HG03571 (cell line): Measurements from ENCODE around the gene PGAM5.
A peak's percentile ranks its signal among the peaks of the same experiment; 100 is the strongest.

Experiments
- ATAC-seq: cut with Tn5 transposase; IDR thresholded peaks from one replicate; pipeline ENCODE4 v1.9.1; 2021; ENCODE audit not compliant: unreplicated experiment

PGAM5 gene

DNA sequence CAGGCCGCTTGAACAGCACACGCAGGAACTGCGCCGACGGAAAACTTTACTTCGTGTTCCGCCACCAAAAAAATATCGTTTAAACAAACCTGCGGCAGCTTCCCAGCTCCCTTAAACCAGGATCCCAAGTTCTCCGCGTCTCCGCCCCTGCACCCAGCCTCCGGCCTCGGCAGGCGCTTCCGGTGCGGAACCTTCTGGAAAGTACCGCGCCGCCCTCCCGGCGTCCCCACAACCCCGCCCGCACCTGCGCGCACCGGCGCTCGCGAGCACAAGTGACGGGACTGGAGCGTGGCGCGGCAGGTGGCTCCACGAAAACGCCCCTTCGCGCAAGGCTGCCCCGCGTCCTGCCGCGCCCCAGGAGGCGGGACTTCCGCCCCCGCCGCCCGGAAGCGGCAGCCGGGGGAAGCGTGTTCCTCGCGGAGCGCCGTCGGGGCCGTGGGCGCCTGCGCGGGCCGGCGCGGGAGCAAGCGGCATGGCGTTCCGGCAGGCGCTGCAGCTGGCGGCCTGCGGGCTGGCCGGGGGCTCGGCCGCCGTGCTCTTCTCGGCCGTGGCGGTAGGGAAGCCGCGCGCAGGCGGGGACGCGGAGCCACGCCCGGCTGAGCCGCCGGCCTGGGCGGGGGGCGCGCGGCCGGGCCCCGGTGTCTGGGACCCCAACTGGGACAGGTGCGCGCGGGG, at the start of gene PGAM5:
PGAM5 (plus strand) TSS at position 438 of the 675 bp plus-strand sequence; CDS start at position 473, 35 bp downstream.
- peak; percentile 90 for ATAC-seq

DNA sequence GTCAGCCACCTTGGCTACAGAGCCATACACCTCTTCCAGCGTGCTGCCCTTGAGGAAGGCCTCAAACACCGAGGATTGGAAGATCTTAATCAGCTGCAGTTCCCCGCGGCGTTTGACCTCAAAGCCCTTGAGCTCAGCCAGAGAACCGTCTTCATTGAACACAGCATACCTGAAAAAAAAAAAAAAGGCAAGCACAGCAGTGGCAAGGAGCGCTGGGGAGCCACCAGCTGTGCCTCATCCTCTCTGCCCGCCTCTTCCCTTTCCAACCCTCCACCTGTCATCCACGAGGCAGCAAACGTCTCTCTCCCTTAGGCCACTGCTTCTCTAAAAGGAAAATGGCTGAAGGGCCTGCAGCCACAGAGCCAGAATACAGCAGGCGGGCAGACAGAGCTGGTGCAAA, 49.6 kb upstream of the PGAM5 start:
- ATAC-seq, result no peak

DNA sequence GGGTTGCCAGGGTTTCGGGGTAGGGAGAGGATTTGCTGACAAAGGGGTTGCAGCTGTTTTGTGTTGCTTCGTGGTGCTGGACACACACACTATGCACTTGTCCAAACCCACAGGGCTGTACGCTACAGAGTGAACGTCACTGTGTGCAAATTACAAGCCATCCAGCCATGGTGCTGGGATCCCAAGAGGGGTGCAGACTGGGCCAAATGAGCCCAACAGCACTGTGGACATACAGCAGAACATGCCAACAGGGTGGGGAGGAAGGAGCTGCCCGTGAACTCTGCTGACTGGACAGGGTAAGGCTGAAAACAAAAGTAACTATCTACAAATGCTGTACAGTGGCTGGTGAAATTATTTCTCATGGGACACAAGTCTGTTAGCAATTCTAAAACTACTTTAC, 48.7 kb upstream of the PGAM5 start:
- no peak for ATAC-seq

DNA sequence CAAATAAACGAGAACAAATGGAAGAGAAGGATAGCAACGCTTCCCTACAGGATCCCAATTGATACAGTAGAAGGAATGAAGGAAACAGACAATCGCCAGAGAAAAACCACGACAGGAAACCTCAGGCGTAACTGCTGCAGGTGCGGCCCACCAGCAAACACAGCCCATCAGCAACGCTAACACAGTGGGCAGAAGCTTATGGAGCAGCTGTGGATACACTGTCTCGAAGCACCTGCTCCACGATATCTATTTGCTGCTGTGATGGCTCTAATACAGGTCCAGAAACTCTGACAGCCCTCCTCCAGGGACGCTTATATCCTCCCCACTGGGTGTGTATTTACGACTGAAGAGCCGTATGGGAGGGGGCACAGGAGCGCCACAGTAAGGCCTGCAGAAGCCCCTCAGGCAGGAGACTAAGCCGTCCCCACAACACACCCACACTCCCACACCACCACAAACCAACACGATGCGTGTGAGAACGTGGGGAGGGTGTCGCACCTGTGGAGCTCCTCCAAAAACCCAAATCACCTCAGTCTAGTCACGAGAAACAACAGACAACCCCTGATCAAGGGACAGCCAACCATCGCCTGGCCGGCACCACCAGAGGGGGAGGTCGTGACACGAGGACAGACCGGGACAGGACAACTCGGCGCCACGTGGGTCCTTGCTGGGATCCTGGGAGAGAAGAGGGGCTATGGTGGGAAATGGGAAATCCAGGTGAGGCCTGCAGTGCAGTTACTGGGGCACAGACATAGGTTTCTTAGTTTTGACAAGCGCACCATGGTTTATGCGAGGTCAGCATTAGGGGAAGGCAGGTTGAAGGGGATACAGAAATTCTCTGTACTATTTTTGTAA, 47.5 kb upstream of the PGAM5 start:
- ATAC-seq, result no peak

DNA sequence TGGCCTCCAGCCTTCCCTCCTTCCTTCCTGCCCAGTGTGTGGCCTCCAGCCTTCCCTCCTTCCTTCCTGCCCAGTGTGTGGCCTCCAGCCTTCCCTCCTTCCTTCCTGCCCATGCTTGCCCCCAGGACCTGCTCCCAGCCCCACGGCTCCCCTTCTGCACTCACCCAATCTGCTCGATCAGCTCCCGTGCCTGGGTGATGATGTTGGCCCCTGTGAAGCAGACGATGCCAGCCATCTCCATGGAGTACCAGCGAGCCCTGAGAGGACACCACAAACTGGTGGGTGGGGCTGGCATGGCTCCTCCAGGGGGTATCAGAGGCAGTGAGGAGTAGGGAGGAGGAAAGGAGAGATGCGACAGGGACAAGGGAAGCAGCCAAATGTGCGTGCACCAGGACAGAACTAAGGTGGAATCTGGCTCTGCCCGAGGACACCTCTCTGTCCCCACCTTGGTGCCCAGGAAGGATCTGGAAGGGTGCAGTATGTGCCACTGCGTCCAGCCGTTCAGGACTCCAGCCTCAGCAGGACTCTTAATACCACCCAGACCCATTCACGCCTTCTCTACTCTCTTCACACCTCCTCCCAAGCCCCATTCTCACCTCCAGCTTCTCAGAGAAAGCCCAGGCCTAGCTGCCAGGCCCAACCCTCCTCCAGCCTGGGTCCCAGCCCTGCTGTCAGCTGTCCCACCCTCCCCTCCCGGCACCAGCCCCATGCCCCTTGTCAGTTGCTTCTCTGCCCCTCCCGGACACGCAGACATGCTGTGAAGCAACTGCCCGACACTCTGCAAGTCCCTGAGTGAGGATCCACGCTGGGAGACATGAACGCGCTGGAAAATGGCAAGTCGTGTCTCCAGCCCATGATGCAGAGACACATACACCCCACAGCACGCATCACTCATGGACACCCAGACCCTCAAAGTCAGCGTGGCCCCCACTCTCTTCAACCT, 46.2 kb upstream of the PGAM5 start:
- ATAC-seq, result no peak

DNA sequence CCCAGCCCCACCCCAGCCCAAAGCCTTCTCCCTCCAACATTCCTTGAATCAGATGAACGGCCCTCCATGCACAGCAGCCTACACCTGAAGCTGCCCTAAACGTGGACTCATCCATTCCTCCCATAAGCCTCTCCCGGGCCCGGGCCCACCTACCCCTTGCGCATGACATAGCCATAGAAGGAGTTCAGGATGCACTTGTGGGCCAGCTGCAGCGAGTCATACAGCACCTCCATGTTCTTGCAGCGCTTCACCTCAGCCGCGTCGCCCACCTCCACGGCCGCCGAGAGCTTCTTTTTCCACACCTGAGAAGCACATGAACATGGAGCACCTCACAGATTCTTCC, 45.5 kb upstream of the PGAM5 start:
- no peak for ATAC-seq

DNA sequence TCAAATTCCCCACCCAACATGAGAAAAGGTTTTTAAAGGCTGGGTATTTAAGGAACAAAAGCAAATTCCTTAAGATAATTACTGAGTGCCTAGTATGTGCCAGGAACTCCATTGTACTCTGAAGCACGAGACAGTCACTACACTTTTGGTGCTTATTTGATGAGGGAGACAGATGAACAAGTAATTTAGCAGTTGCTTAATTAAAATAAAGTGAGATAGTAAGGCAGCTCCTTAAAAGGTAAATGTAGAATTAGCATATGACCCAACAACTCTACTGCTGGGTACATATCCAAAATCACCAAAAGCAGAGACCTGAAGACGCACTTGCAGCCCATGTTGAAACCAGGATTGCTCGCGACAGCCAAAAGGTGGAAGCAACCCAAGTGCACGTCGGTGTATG, 44.8 kb upstream of the PGAM5 start:
- ATAC-seq, result no peak

DNA sequence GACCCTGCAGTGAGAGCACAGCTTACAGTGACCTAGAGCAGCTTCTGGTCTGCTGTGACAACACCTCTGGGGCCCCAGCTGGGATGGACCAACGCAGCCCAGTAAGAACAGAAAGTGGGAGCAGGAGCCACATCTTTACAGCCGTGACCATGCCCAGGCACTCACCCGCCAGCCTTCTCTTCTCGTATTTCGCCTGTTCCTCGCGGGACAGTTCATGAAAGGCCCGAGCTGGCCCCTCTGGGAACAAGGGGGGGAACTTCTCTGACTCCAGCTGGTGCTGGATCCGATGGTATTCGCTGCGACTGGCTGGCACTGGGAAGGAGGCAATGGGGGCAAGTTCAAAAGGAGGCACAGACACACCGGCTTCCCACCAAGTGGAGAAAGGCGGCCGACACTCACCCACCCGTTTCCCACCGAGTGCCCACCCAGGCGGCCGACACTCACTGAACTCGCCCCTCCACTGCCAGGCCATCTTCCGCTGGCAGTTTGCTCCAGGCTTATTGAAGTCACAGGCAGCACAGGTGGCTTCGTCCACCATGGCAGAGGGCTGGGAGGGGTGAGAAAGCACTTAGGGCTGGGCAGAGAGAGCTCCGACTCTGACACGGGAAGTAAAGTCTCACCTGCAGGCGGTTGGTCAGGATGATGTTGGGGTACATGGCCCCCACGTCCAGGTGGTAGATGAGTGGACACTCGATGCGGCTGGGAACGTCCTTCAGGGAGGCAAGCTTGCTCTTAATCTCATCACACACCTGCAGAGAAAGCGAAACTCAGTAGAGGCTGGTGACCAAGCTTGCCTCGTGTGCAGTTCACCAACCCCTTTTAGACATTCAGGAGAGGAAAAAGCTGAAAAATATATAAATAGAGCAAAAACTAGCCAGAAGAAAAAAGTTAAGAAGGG, 42.2 kb upstream of the PGAM5 start:
- ATAC-seq, result no peak

DNA sequence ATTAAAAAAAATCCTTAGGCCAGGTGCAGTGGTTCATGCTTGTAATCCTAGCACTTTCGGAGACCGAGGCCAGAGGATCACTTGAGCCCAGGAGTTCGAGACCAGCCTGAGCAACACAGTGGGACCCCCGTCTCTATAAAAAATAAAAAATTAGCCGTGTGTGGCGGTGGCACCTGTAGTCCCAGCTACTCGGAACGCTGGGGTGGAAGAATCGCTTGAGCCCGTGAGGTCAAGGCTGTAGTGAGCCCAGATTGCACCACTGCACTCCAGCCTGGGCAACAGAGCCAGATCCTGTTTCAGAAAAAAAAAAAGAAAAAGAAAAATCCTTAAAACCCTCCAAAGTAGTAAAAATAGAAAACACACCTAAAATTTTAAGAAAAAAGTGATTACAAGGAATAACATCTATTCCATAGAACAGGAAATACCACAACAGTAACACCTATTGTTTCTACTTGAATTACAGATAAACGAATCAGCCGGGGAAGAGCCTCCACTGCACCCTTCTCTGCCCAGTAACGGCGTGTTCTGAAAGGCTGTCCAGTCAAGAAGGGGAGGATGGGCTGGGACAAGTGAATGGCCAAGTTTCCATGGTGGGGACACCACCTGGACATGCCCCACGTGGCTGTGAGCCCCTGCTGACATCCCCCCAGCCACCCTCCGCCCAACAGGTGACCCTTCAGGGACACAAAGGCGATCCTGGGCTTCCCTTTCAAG, 41.3 kb upstream of the PGAM5 start:
- ATAC-seq, result no peak

DNA sequence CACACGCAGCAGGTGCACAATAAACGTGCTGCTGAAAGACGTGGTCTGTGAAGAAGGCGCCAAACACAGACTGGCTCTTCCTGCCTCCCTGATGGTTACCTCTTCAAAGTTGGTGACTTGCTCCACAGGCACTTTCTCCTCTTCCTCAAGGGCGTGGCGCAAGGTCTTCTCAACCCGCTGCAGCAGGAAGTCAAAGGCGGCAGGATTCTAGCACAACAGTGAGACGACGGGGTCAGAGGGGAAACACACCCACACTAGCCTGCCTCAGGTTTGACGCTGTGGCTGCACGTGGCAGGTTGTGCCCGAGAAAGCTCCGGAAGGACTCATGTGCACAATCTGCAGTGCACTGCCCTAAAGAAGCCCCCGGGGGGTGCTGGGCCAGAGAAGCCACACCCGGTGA, 38.5 kb upstream of the PGAM5 start:
- no peak for ATAC-seq

DNA sequence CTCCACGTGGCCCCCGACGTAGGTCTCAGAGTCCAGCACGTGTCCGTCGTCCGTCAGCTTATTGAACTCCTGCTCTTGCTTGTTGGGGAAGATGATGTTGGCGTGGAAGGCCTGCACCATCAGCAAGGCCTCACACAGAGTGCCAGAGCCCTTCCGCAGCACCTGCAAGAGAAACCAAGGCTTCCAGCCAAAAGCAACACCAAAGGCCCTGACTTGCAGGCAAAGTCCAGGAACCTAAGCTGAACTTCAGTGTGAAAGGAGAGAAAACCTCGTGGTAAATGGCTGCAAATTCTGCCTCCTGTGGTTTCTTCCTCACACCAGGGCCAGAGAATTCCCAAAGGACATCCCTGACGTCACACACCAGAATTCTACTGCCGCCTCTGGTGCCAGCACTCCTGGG, 38.0 kb upstream of the PGAM5 start:
- no peak for ATAC-seq

DNA sequence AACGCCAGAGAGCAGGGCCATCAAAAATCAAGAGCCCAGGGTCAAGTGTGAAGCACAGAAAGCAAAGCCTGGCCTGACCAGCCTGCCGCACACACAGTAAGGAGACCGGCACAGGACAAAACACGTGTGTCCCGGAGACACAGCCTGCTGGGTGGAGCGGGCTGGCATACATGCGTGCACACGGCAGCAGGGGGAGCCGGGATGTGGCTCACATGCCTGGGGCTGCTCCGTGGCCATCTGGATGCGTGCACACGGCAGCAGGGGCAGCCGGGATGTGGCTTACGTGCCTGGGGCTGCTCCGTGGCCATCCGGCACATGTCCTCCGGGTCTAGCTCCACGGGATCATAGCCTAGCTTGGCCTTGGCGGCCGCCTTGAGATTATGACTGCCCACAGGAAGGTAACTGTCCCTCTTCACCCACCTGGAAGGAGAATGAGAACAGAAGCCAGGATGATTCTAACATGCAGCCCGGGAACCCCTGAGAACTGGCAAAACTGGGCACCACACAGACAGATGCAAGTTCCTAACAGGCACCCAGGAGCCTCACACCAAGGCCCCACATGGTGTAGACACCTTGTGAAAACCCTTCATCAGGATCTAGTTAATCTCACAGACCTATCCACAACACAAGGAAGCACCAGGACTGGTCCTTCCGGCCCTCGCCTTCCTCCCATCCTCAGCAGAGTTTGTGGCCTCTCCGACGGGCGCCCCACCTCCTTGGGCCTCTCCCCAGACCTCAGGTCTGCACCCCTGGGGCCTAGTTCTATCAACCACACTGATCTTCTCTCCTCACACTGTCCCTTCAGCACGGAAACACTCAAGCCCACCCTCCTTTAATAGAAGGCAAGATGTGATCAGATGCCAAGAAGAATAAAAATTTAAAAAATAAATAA, 37.1 kb upstream of the PGAM5 start:
- ATAC-seq, result no peak

DNA sequence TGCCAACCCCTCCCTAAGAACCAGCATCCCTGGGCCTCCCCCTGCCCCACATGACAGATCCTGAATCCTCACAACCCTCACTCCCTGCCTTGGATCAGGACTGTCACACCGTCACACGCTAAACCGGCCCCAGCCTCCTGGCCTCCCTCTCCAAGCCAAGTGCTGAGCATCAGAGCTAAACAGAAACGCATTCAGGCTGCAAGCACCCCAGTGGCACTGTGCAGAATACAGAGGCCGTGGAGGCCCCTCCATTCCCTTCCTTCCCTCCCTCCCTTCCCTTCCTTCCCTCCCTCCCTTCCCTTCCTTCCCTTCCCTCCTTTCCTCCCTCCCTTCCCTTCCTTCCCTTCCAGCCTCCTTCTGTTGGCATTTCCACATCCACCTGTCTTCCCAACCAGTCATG, 36.1 kb upstream of the PGAM5 start:
- no peak for ATAC-seq

DNA sequence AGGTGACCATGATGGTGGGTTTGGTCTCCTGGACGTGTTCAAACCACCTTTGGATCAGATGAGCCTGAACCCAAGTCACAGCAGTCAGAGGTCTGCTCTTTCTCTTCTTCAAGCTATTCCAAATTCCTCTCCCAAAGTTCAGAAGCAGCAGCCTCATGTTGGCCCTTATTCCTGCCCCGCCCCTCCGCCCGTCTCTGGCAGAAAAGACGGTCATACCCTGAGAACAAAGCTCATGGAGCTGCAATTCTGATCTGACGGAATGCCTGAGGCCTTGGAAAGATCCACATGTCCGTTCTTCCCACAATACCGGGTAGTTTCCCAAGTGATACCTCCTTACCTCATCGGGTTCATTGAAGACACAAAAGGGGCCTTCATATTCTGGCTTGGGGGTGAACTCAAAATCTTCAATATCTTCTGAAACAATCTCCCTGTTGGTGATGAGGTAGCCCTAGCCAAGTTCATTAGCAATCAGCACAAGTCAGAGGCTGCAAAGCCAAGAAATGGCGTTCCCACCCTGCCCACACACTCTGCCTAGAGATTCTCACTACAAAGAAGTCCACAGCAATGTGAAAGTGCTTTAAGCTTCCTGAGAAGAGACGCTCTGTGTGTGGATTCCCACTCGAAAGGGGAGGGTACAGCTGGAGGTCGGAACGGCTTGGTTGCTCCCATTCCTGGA, 34.7 kb upstream of the PGAM5 start:
- no peak for ATAC-seq

DNA sequence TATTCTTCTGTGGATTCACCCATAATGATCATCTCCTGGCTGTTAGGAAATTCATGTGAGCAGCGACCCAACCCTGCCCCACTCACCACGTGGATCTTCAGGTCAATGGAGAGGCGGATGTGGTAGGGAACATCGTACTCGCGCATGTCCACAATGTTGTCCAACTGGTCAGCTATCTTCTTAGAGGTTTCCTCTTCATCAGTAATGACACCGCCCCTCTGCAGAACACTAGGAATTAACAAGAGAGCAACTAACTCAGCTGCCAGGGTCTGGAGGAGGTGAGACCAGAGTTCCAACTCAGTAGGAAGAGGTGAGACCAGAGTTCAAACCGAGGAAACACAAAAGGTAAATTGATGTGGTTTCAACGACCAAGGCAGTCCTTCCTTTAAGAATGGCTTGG, 33.1 kb upstream of the PGAM5 start:
- no peak for ATAC-seq

DNA sequence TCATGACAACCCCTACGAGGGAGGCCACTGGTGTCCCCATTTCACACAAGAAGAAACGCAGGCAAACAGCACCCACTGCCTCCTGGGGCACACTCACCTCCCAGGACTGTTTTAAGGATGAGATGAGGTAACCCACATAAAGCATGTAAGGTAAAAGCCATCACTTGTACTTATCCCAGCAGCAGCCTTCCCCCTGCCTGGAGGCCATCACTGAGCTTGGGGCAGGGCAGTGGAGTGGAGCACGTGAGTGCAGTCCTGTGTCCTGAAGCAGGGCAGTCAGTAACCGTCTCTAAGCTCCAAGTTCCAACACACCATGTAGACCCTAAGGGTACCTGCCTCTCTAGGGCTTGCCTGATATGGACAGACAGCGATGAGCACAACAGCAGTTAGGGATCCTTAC, 25.2 kb upstream of the PGAM5 start:
- ATAC-seq, result no peak

DNA sequence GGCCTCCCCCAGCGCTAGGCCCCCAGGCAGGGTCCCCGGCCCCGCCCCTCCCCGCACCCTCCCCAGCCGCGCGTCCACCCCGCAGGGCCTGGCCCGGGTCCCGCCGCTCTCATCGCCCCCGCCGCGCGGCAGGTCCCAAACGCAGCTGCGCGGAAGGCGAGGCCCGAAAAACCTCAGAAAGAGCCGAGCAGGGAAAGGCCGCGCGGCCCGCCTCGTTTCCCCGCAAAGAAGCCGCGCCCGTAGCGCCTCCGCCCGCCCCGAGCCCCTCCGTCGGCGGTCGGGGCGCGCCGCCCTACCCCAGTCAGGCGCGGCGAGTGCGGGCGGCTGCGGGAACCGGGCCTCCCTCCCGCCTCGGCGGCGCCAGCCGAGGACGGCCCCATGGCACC, 23.8 kb upstream of the PGAM5 start:
- ATAC-seq, result peak; percentile 24
